Measurements from ENCODE around the gene TIMM22. TPM values are rescaled to one million over a fixed set of nuclear protein-coding genes. Genes with fewer than 3 reads are reported as not detected.

Gene TIMM22
- total and polyA plus RNA-seq, 2 of the 4 experiments (the other 2 are of a cell fraction): 12.7 to 12.9 TPM

DNA sequence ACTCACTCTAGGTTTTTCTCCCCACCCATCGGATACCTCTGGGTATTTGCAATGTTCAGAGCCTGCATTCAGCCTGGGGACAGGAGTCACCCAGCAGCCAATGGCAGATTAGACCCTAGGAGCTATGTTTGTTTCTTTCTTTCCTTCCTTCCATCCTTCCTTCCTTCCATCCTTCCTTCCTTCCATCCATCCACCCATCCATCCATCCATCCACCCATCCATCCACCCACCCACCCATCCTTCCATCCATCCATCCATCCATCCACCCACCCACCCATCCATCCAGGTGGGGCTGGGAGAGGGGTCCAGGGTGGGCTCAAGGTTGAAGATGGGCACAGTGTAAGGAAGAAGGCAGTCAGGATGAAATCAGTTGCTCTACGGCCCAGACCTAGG lies 39.9 kb downstream of the TIMM22 start:
- H4K5ac ChIP-seq (ENCODE audit: low read depth, low read length): no peak overlapping the region
- no peak overlapping the region for H3K56ac ChIP-seq (ENCODE audit: extremely low read depth, insufficient read depth, low read length)
- ChIA-PET POLR2A (ENCODE audit: unreplicated experiment) (no interaction called here), CTCF (no interaction called here)
- no peak overlapping the region for H3K23ac ChIP-seq (ENCODE audit: low read depth, low read length)
- peaks cover 4 to 15% of the 10 kb centered on the region in 2 experiments for H3K79me1 ChIP-seq (ENCODE audit: low read depth in 1 of 2, low read length in 2 of 2)
- DNase-seq (no peak), ATAC-seq (ENCODE audit: low read depth) (no peak)
- TF ChIP-seq SMC3 (IDR thresholded peaks at IDR 0.05; ENCODE audit: low read depth, low read length) (no peak), MXI1 (IDR thresholded peaks at IDR 0.05; ENCODE audit: borderline replicate concordance, low read depth, low read length) (no peak), CEBPB (IDR thresholded peaks at IDR 0.05; ENCODE audit: low read depth, low read length) (no peak), MAZ (IDR thresholded peaks at IDR 0.05; ENCODE audit: borderline replicate concordance, low read depth, low read length) (no peak), CHD1 (IDR thresholded peaks at IDR 0.05; ENCODE audit: low read depth, low read length) (no peak), POLR2A (IDR thresholded peaks at IDR 0.05; ENCODE audit: low read depth, low read length) (no peak), MAFK (IDR thresholded peaks at IDR 0.05; ENCODE audit: low read depth, low read length) (no peak), RAD21 (IDR thresholded peaks at IDR 0.05; ENCODE audit: low read length) (no peak), BHLHE40 (IDR thresholded peaks at IDR 0.05; ENCODE audit: low read depth, low read length) (no peak), NFE2L2 (IDR thresholded peaks at IDR 0.05; ENCODE audit: low read depth, low read length) (no peak), FOS (IDR thresholded peaks at IDR 0.05; ENCODE audit: low read depth, low read length) (no peak), RCOR1 (IDR thresholded peaks at IDR 0.05; ENCODE audit: insufficient replicate concordance, low read length) (no peak), RFX5 (IDR thresholded peaks at IDR 0.05; ENCODE audit: low read depth, low read length) (no peak)
- TF ChIP-seq, protein P1, sequence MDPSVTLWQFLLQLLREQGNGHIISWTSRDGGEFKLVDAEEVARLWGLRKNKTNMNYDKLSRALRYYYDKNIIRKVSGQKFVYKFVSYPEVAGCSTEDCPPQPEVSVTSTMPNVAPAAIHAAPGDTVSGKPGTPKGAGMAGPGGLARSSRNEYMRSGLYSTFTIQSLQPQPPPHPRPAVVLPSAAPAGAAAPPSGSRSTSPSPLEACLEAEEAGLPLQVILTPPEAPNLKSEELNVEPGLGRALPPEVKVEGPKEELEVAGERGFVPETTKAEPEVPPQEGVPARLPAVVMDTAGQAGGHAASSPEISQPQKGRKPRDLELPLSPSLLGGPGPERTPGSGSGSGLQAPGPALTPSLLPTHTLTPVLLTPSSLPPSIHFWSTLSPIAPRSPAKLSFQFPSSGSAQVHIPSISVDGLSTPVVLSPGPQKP (IDR thresholded peaks at IDR 0.05; ENCODE audit: borderline replicate concordance, low read depth, low read length): no peak
- TF ChIP-seq, protein P2, sequence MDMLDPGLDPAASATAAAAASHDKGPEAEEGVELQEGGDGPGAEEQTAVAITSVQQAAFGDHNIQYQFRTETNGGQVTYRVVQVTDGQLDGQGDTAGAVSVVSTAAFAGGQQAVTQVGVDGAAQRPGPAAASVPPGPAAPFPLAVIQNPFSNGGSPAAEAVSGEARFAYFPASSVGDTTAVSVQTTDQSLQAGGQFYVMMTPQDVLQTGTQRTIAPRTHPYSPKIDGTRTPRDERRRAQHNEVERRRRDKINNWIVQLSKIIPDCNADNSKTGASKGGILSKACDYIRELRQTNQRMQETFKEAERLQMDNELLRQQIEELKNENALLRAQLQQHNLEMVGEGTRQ (IDR thresholded peaks at IDR 0.05; ENCODE audit: low read depth, low read length): no peak
- TF ChIP-seq, protein P3, sequence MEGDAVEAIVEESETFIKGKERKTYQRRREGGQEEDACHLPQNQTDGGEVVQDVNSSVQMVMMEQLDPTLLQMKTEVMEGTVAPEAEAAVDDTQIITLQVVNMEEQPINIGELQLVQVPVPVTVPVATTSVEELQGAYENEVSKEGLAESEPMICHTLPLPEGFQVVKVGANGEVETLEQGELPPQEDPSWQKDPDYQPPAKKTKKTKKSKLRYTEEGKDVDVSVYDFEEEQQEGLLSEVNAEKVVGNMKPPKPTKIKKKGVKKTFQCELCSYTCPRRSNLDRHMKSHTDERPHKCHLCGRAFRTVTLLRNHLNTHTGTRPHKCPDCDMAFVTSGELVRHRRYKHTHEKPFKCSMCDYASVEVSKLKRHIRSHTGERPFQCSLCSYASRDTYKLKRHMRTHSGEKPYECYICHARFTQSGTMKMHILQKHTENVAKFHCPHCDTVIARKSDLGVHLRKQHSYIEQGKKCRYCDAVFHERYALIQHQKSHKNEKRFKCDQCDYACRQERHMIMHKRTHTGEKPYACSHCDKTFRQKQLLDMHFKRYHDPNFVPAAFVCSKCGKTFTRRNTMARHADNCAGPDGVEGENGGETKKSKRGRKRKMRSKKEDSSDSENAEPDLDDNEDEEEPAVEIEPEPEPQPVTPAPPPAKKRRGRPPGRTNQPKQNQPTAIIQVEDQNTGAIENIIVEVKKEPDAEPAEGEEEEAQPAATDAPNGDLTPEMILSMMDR (conservative IDR thresholded peaks at IDR 0.05; ENCODE audit: low read depth, low read length): no peak
- no peak overlapping the region for H2BK15ac ChIP-seq (ENCODE audit: low read depth, low read length)
- no peak overlapping the region for H3K9ac ChIP-seq (ENCODE audit: low read depth, low read length)
- H3K14ac ChIP-seq (replicated peaks; ENCODE audit: low read depth, low read length): no peak overlapping the region
- H3K27ac ChIP-seq (ENCODE audit: insufficient read depth, low read length): no peak overlapping the region
- H2BK20ac ChIP-seq (ENCODE audit: low read depth, low read length): no peak overlapping the region
- H2BK5ac ChIP-seq (ENCODE audit: low read depth, low read length, poor library complexity, severe bottlenecking): no peak overlapping the region
- H3K9me3 ChIP-seq (ENCODE audit: control insufficient read depth, insufficient read depth, low read length): no peaks in the 10 kb centered on the region
- no peak overlapping the region for H3K18ac ChIP-seq (ENCODE audit: low read depth, low read length)
- no peaks in the 10 kb centered on the region for H3K9me1 ChIP-seq (ENCODE audit: insufficient read depth, low read length)
- no peak overlapping the region for H2AFZ ChIP-seq (replicated peaks; ENCODE audit: low read length, poor library complexity)
- no peaks in the 10 kb centered on the region for H3K27me3 ChIP-seq (ENCODE audit: control insufficient read depth, insufficient read depth, low read length)
- WGBS, 2 experiments (ENCODE audit: extremely low coverage in 2 of 2, insufficient read length in 1 of 2): no CpG with 5 or more reads among the region's 2 CpGs
- no peak overlapping the region for H3K4ac ChIP-seq (ENCODE audit: low read depth, low read length)
- in situ Hi-C loops (cut with MboI; ENCODE audit: low sequenced_read_pairs) (no loop called here), intact Hi-C loops (cut with micrococcal nuclease) (no loop called here), dilution Hi-C loops (cut with HindIII; ENCODE audit: low sequenced_read_pairs, unreplicated experiment) (no loop called here)
- no peak overlapping the region for H3K4me2 ChIP-seq (ENCODE audit: low read depth, low read length)
- H3K36me3 ChIP-seq (ENCODE audit: control insufficient read depth, insufficient read depth, low read length): peaks cover 27% of the 10 kb centered on the region
- no peak overlapping the region for H4K91ac ChIP-seq (ENCODE audit: insufficient read depth, low read depth, low read length)
- no peak overlapping the region for H2AK5ac ChIP-seq (ENCODE audit: low read depth, low read length)
- no TSS peak for BruUV-seq (replicated peaks)
- no peak overlapping the region for H2AK9ac ChIP-seq (replicated peaks; ENCODE audit: low read depth, low read length, poor library complexity)
- H2BK120ac ChIP-seq (ENCODE audit: low read depth, low read length): no peak overlapping the region
- H4K8ac ChIP-seq (ENCODE audit: low read depth in 2 of 2, low read length in 2 of 2): no peak overlapping the region
- H3K4me1 ChIP-seq (ENCODE audit: control insufficient read depth, insufficient read depth, low read length): no peaks in the 10 kb centered on the region; the same call in 1 of the 2 replicates
- H3K4me3 ChIP-seq (ENCODE audit: insufficient read depth, low read depth, low read length): no peak overlapping the region
- peaks cover 29% of the 10 kb centered on the region for H4K20me1 ChIP-seq (ENCODE audit: insufficient read depth, low read length)
